GM19351 (cell line): ENCODE data around the gene NSMCE1.
A peak's percentile ranks its signal among the peaks of the same experiment; 100 is the strongest.
"Not testable (repeated sequence)": the region's sequence is repeated elsewhere in the genome, so short reads cannot be mapped to it uniquely, and the experiment has no call there.

Experiments used
- ATAC-seq: cut with Tn5 transposase; IDR thresholded peaks from one replicate; pipeline ENCODE4 v1.9.1; 2021; ENCODE audit warnings: mild to moderate bottlenecking, moderate library complexity; ENCODE audit not compliant: unreplicated experiment

The NSMCE1 gene

DNA sequence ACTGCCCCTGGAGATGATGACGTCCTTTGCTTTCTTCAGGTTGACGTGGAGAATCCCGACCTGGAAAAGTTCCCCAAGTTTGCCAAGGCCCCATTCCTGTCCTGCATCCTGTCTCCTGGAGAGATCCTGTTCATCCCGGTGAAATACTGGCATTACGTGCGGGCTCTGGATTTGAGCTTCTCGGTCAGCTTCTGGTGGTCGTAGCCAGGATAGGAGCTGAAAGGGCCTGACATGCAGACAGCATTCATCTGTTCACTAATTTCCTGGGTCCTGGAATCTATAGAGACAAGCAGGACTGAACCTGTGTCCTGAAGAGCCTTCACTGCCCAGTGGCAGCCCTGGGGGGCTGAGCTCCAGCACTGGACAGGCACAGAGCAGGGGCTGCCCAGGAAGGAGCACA is 48.0 kb downstream of the NSMCE1 start:
- no peak for ATAC-seq

DNA sequence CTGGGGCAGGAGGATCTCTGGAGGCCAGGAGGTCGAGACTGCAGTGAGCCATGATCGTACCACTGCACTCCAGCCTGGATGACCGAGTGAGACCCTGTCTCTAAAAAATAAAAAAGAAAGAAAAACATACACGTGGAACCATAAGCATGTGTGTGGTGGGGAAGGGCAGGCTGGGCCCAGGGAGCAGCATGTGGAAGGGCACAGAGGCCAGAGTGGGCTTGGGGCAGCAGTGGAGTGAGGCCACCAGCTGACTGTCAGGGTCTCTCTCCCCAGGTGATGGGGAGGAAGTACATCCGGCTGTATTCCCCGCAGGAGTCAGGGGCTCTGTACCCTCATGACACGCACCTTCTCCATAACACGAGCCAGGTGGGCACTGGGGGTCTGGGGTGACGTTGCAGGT is 48.5 kb downstream of the NSMCE1 start:
- ATAC-seq = no peak

DNA sequence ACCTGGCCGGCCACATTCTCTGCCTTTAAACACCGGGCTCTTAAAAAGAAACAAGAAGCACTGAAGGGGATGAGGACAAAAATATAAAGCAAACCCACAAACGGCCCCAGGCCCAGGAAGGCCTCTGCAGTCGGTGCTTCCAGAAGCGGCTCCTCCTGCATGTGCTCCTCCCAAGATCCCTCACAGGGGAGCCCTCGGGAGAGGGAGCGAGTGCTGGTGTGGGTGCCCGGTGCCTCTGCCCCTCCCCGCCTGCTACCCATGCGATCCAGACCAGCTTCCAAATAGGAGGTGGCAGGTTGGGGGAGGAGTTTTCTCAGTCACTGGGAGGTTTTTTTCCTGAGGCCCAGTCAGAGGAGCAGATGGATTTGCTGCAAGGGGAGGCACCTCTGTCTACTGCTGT is 49.4 kb downstream of the NSMCE1 start:
- no peak for ATAC-seq

DNA sequence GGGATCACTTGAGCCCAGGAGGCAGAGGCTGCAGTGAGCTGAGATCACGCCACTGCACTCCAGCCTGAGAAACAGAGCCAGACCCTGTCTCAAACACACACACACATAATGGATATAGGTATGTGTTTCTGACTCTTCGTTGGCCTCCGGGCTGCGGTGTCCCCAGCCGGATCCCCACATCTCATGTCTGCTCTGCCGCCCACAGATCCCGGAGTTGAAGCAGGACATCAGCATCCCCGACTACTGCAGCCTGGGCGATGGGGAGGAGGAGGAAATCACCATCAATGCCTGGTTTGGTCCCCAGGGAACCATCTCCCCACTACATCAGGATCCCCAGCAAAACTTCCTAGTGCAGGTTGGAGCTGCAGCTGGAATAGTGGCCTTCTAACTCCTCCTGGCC is 49.8 kb downstream of the NSMCE1 start:
- ATAC-seq = no peak

DNA sequence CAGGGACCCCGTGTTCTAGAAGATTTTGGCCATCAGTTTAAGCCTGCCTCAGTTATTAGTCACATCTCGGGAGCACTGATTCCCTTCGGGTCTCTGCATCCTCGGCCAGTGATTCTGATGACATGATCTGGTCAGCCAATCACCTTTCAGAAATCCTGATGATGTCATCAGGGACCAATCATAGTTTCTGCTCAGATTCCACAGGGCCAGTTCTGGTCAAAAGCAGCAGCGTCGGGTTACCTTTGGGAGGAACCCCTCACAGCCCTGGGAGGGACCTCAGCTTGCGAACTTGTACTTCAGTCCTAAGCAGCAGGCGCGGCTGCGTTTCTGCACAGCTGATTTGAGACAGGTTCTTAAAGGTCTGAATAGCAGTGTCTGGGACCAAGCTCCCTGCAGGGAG is 51.3 kb downstream of the NSMCE1 start:
- no peak for ATAC-seq

DNA sequence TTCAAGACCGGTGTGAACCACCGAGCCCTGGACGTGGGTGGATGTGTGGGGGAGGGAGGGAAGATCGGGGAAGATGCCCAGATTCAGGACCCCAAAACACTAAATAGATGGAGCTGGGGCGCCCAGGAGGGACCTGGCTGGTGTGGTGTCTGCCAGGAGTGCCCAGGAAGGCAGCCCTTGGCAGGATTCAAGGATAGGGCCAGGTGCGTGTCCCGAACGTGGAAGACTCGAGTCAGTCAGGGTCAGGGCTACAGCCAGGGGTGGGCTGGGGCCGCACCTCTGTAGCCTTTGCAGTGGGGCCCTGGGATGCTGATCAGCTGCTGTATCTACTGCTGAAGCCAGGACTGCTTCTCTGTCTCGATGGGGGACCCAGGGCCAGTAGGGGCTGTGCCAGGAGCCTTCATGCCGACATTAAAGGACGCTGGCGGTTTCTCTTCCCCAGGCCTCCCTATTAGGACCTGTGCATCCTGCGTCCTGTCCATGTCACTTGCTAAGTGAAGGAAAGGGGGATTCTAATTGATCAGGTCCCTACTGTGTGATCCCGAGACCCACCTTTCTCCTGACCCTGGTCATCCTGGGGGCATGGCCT is 52.2 kb downstream of the NSMCE1 start:
- ATAC-seq = no peak

DNA sequence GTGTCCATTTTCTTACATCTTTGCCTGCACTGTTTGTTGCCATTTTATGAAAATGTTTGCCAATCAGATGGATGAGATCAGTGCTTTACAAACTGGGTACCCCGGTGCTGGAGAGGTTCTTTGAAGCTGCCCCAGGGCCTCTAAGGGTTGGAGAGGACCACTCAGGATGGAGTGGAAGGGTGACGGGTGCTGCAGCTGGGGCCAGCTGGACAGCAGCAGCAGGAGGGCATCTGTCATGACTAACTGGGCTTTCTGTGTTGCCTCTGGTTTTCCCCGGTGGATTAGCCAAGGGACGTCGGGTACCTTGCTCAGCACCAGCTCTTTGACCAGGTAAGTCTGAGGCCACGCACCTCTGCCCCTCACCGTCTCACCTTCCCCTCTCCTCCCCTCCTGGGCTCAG is 52.9 kb downstream of the NSMCE1 start:
- no peak for ATAC-seq

DNA sequence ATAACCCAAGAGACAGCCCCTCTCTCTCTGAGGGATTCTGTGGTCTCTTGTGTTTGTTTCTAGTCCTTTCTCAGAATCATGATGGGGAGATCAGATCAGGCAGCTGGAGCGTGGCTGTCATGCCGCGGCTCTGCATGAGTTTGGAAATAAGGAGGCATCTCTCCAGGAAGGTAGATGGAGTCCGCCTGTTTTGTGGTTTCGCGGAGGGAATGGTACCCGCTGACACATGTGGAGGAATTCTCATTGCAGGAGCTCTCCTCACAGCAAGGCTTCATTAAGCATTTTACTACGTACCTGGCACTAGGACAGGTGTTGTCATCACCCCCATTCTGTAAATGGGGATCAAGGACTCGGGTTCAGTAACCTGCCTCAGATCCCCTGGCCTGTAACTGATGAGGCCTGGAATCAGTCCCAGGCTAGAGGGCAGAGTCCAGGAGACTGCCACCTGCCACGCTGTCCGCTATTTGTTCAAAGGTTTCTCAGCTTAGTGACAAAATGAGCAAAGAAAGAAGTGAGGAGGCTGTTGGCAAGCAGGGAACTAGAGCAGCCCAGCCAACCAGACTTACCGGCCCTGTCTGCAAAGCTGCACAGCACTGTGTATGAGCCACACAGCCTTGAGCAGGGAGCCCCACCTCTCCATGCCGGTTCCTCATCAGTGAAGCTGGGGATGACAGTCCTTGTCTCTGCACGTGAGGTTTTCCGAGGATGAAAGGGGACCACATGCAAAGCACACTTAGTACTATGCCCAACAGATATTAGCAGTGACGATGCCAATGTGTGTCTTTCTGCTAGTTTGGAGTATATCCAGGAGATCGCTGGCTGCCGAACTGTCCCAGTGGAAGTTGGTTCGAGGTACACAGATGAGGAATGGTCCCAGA is 54.2 kb downstream of the NSMCE1 start:
- no peak for ATAC-seq

DNA sequence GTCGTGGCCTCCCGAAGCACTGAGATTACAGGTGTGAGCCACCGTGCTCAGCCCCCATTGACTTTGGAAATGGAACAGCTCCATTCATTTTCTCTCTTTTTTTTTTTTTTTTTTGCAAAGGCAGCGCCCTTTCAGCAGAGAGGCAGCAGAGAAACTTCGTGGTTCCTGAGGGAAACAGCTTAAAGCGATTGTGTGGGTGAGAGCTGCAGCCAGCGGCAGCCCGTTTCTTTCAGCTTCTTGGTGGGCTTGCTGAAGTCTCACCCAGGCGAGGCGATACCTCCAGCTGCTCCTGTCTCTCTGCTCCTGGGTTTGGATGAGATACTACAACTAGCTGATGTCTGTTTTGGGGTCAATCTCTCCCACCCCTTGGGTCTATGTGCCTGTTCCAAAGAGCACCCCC is 57.5 kb downstream of the NSMCE1 start:
- ATAC-seq = no peak

DNA sequence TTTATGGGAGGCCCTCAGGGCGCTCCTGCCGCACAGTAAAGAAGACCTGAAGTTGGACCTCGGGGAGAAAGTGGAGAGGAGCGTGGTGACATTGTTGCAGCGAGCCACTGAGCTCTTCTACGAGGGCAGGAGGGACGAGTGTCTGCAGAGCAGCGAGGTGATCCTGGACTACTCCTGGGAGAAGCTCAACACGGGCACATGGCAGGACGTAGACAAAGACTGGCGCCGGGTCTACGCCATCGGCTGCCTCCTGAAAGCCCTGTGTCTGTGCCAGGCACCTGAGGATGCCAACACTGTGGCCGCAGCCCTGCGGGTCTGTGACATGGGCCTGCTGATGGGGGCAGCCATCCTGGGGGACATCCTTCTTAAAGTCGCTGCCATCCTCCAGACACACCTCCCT is 58.4 kb downstream of the NSMCE1 start:
- no peak for ATAC-seq

DNA sequence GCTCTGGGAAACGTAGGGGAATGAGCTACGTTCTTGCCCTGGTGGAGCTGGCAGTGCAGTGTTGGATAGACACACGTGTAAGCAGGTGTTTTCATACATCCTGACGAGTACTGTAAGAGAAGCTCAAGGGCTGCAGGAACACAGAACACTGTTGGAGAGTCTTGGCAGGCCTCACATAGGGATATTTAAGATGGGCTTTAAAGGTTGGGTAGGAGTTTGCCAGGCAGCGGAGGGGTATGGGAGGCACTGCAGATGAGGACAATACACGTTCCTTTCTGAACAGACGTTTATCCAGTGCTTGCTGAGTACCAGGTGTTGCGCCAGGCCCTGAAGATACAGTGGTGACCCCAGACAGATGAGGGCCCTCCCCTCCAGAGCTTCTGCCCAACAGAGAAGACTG is 59.0 kb downstream of the NSMCE1 start:
- no peak for ATAC-seq

DNA sequence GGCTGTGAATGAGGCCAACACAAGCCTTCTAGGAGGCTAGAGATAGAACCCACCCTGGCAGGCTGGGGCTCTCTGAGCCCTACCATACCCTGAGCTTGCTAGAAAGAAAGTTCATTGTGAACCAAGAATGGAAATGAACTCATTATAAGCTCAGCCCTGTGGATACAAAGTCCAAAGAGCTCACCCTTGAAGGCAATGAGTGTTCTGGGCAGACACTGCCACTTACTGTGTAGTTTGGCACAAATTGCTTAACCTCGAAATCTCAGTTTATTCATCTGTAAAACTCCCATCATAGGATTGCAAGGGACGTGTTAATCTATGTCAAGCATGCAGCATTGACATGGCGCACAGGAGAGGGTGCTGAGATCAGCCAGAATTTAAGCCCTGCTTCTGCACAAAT is 59.8 kb downstream of the NSMCE1 start:
- no peak for ATAC-seq

DNA sequence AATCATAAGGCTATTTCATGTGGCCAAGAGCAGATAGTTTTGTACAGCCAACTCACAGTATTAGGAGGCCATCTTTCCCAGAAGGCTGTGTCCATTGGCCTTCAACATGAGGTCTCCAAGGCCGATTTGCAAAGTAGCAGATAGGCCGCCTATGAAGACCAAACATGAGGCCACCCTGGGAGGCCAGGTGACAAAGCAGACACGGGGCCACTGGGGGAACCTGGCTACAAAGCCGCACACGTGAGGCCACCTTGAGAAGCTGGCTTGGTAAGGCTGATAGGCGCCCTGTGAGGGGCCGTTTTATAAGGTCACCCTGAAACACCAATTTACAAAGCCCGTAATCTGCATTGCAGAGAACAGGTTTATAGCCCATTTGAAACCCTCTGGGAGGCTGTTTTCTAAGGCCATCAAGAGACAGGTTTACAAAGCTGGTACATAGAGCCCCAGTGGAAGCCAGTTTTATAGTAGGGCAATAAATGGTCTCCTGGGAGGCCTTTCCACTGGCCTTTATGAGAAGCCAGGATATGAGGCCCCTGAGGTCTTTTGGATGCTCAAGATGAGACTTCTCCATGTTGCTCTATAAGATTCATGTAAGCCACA is 60.4 kb downstream of the NSMCE1 start:
- ATAC-seq = no peak

DNA sequence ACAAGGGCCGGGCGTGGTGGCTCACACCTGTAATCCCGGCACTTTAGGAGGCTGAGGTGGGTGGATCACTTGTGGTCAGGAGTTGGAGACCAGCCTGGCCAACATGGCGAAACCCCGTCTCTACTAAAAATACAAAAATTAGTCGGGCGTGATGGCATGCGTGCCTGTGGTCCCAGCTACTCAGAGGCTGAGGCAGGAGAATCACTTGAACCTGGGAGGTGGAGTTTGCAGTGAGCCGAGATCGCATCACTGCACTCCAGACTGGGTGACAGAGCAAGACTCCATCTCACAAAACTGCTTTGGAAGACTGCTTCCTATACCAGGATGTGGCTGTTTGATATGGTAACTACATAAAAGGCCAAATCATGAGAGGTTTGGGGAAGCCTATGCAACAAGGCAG is 61.5 kb downstream of the NSMCE1 start:
- ATAC-seq = not testable (repeated sequence)

DNA sequence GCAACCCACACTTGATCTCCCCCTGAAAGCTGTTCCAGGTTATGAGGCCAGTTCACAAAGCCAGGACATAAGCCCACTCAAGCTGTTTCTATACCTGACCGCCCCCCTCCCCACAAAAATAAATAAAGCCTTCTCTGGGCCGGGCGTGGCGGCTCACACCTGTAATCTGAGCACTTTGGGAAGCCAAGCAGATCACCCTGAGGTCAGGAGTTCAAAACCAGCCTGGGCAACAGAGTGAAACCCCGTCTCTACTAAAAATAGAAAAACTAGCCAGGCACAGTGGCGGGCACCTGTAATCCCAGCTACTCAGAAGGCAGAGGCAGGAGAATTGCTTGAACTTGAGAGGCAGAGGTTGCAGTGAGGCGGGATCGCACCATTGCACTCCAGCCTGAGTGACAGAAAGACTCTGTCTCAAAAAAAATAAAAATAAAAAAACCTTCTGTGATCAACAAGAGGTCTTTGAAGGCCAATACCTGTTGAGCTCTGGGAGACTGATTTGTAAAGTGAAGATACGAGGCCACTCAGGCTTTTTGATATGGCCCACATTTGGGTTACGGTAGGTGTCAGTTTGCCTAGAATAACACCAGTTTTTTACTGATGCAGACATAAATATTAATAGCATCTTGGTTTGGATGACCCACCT is 63.0 kb downstream of the NSMCE1 start:
- no peak for ATAC-seq

DNA sequence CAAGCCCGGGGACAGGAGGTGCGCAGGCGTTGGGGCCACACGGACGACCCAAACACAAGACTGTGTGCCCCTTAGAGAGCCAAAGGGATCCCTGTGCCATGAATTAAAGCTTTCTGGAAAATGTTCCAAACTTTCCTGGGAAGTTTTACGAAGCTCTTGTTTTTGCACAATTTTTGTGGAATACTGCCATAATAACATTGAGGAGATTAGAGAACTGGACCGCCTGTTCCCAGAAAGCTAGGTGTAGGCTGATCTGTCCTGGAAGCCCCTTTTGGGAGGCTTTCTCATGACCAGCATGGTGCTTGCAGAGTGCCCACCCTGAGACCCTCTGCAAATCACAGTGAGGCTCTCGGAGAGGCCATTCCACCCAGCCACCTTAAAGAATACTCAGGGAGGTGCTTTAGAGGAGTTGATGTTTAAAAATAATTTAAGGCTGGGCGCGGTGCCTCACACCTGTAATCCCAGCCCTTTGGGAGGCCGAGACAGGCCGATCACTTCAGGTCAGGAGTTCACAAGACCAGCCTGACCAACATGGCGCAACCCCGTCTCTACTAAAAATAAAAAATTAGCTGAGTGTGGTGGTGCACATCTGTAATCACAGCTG is 64.2 kb downstream of the NSMCE1 start:
- ATAC-seq = no peak

DNA sequence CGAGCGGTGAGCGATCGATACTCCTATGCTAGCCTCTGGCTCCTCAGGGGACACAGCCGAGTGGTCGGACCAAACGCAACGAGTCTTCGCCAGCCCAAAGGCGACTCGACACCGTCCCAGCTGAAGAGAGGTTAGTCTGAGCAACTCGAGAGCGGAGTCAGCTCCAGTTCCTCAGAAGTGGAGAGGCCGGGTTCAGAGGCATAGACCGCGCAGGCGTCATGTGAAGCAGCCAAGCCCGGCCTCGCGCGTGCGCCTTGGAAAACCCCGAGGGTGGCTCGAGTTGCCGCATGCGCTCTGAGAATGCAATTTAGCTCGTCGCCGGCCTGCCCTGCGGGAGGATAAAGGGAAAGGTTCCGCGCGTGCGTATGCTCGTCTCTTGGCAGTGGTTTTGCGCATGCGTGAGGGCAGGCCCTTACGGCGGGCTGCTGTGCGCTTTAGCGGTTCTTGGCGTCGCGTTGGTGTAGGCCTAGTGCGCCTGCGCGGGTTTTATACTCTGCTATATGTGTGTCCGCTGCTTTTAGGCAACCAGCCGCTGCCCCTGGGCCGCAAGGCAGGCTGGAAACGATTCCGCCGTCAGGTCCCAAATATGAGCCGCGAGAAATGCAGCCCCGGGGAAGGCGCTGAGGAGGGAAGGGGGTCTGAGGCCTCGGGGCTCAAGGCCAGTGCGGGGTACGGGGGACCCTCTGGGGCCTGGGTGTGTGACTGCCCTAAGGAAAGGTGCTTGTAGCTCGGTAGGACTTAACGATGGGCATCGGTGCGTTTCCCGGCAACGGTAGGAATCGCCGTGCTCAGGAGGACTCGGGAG is 64.9 kb downstream of the NSMCE1 start, which contains the start of gene KDM8:
Gene KDM8 (plus strand): TSS at position 20 of the 805 bp plus-strand sequence. CDS start 6,598 bp downstream, outside the sequence.
- ATAC-seq = peak; percentile 84

DNA sequence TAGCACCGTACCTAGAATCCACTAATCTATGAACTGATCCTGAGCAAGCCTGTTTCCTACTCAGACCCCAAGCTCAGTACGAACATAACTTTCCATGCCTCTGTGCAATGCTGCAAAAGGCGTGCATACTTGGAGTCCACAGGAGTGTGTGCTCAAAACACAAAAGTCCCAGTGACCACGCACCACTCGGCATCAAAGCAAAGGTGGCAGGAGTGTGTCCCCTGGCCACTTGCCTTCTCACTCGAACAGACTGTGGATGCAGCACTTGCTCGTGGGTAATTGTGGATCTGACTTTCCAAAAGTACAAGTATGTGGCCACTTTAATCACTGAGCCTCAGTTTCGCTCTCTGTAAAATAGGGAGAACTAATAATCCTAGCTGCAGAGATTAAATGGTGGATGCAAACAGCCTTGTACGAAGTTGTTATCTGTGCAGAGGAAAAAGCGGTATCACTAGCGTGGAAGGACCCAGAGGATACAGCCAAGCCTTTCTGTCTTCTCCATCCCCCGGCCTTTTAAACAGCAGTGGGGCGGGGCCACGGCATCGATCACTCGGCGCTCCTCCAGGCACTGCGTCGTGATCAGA is 65.6 kb downstream of the NSMCE1 start:
- peak; percentile 60 for ATAC-seq

DNA sequence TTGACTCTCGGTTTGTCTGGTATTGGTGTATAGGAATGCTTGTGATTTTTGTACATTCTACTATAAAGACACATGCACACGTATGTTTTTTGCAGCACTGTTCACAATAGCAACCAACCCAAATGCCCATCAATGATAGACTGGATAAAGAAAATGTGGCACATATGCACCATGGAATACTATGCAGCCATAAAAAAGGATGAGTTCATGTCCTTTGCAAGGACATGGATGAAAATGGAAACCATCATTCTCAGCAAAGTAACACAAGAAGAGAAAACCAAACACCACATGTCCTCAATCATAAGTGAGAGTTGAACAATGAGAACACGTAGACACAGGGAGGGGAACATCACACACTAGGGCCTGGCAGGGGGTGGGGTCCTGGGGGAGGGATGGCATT is 67.7 kb downstream of the NSMCE1 start:
- not testable (repeated sequence) for ATAC-seq

DNA sequence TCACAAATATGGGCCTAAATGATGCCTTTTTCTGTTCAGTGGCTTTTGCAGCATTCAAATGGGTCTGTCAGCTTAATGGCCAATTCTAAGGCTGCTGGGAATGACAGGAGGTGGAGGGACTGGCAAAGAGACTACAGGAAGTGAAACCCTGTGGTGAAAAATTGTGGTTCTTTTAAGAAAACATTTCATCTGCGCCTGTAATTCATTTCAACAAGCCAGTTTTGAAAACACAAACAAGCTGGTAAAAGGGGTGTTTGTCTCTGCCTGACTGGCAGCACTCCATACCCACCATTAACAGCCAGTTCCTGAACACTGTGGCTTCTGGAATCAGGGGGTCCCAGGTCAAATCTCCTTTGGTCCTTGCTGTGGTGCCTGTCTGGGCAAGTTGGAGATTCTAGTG is 68.8 kb downstream of the NSMCE1 start:
- ATAC-seq = peak; percentile 35
